HTERT RPE-1 (cell line): Measurements from ENCODE around the gene BCR.
"Not testable (repeated sequence)": the region's sequence is repeated elsewhere in the genome, so short reads cannot be mapped to it uniquely, and the experiment has no call there.

ENCODE experiments used
- in situ Hi-C: fragments of 300-500 bp; cut with MboI; formaldehyde crosslinking; loops from 4 replicates; pipeline ENCODE4 v1.14.3; 2020; ENCODE audit warnings: low sequenced_read_pairs

BCR gene

DNA sequence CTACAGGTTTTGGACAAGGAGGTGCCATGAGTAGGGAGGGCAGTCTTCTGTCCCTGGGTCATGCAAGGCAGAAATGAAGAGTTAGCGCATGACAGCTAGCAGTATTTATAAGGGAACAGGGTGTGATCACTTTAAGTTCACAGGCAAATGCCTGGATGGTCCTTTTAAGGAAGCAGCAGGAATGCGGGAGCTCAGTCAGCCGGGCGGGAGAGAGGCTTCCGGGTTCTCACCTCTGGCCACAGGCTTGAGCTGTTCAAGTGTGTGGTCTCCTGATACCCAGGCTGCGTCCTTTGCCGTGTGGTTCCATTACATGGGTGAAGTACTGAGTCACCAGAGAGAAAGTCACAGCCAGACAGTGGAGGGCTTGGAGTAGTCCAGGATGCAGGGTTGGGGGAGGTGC lies 105.4 kb downstream of the BCR start:
- in situ Hi-C loops, result no loop called here

DNA sequence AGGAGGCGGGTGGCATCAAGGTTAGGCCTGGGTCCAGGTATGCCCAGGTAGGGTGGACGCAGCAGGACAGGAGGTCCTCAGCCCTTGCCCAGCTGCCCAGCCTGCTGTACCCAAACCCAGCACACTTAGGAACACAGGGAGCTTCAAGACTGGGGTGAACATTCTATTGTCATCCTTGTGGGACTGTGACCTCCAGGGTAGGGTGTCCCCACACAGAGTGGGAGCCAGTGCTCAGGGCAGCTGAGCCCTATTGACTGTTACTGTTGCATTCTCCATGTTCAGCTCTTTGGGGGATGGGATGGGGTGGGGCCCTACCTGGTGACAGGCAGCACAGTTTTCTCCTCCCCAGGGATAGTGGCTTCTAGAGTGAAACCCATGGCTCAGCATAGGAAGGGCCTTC lies 106.0 kb downstream of the BCR start:
- in situ Hi-C loops, result no loop called here

DNA sequence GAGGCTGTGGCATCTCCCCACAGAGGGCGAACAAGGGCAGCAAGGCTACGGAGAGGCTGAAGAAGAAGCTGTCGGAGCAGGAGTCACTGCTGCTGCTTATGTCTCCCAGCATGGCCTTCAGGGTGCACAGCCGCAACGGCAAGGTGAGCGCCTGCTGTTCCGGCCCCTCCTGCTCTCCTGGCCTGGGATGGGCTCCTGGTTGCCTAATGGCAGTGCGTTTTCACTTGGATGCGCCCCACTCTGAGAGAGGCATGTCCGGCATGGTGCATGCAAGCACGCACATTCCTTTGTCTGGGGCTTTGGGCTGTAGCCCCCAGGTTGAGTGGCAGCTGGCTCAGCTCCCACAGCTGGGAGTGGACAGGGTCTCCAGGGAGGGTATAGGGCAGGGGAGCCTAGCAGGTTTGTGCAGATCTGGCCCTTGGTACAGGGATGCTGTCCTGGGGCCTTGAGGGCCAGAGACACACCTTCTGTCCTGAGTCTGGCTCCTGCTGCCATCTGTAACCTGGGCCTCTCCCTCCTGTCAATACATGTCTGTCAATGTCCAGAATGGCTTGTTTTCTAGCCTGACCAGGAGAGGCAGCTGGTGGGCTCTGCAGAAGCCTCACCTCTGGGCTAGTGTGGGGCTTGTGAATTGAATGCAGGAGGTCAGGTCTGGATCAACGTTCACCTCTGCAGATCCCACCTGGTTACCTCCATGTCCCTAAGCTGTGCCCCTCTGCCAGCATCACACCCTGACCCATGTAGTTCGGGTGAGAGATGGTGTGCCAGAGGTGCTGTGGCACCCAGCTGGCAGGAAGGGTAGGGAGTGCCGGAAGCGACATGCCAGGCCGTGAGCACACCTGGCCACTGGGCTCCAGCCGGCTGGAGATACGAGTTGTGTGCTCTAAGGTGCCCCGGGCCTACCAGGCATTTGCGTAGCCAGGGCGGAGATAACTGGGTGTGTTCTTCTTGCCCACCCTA lies 107.1 kb downstream of the BCR start:
- in situ Hi-C loops, result no loop called here

DNA sequence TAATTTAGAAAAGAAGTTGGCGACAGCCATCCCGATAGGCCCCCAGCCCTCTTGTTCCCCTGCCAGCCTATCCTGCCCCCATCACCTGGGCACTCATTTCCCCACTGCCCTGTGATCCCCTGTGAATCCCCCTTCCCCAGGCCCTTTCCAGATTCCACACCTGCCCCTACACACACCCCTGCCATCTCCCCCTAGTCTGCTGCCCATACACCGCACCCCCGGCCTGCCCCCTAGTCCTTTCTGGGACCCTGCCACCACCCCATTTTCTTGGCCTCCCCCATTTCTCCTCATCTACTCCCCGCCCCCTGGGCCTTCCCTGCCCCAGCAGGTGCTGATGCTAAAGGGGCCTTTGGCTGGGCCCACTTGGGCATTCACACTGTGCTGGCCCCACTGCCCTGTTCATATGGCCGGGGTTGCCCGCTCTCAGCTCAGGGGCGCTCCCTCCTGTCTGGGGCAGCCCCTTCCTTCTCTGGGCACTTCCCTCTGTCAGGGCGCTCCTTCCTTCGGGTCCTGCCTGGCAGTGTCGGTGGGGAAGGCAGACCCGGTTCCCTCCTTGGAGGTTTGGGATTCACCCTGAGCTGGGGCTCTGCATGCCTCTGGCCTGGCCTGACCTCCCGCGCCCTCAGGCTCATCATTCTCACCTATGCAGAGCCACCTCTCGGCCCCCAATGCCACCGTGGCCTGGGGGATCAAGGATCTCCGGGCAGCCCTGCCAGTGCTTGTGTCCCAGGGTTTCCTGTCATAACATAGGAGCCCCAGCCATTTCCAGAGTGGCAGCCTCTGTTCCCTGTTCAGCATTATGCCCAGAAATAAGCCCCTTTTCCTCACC lies 108.2 kb downstream of the BCR start:
- in situ Hi-C loops, result no loop called here

DNA sequence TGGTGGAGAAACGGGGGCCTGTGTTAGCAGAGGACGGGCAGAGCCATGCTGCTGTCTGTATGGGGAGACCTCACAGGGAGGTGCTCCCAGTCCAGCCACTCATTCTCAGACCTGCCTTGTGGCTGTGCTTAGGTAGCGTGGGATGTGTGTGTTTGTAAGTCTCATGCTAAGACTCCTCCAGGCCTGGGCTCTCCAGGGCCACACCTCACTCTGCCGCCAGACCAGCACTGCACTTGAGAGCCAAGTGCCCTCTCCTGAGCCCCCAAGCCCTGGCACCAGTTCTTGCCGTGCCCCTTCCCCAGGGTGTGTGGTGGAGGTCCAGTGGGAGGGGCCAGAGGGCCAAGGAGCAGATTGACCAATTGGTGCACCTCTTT lies 108.8 kb downstream of the BCR start:
- in situ Hi-C loops, result no loop called here

GRCh38 chr22:23289851-23290724 lies 109.8 kb downstream of the BCR start:
- in situ Hi-C loops, result no loop called here

GRCh38 chr22:23291806-23292452 lies 111.6 kb downstream of the BCR start:
- in situ Hi-C loops, result no loop called here

DNA sequence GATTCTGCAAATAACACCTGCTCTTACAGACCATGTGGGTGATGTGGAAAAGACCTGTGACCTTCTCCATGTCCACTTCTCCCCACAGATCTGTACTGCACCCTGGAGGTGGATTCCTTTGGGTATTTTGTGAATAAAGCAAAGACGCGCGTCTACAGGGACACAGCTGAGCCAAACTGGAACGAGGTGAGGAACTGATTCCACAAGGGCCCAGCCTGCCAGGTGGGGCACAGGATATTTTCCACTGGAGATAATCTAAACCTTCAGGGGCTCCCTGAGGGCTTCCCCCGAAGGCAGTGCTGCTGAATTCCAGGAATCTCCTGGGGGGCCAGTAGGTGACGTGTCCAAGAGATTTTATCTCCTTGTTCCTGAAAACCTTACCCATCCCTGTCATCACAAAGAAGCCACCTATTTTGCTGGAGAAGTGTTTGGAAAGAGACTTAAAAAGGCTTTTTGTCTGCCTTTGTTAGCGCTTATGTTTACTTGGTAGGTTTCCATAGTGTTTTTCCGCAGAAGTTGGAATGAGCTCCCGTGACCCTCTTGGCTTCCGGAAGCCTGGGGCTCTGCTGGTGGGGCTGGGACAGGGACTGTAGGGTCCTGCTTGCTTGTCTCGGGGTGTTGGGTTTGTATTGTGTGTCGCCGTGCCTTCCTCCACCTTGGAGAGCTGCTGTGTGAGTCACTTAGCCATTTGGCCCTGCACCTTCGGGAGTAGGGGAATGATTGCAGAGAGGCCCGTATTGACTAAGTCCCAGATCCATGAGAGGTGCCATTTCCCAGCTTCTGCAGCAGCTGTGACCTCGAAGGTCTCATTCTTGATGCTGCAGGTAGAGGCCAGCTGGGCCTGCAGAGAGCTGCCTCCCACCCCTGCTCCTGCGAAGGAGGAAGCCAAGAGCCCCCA lies 112.4 kb downstream of the BCR start:
- in situ Hi-C loops, result no loop called here

DNA sequence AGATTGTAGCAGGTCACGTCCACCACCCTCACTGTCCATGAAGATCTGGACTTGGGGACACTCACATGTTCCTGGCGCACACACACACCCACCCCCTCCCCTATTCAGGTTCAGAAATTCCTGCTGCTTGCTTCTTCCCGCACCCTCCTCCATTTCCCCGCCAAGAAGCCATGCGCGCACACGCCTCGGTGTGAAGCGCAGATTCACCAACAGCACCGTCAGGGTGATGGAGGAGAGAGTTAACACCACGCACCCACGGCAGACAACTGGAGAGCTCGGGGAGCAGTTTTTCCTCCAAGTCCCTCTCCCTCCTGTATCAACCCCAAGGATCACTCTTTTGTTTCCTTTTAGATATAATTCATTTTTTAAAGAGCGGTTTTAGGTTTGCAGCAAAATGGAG lies 113.4 kb downstream of the BCR start:
- in situ Hi-C loops, result no loop called here

DNA sequence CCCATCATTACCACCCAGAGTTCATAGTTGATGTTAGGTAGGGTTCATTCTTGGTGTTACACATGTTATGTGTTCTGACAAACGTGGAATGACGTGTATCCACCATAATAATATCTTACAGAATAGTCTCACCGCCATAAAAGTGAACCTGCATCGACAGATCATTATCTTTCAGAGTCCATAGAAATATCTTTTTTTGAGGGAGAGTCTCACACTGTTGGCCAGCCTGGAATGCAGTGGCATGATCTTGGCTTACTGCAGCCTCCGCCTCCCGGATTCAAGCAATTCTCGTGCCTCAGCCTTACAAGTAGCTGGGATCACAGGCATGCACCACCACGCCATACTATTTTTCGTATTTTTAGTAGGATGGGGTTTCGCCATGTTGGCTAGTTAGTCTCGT lies 113.9 kb downstream of the BCR start:
- in situ Hi-C loops, result no loop called here

GRCh38 chr22:23300476-23300875 lies 120.2 kb downstream of the BCR start:
- in situ Hi-C loops, result no loop called here

- in situ Hi-C loops, result no loop called here
Observed at GRCh38 chr22:23301591-23301990, 121.3 kb downstream of the BCR start.

DNA sequence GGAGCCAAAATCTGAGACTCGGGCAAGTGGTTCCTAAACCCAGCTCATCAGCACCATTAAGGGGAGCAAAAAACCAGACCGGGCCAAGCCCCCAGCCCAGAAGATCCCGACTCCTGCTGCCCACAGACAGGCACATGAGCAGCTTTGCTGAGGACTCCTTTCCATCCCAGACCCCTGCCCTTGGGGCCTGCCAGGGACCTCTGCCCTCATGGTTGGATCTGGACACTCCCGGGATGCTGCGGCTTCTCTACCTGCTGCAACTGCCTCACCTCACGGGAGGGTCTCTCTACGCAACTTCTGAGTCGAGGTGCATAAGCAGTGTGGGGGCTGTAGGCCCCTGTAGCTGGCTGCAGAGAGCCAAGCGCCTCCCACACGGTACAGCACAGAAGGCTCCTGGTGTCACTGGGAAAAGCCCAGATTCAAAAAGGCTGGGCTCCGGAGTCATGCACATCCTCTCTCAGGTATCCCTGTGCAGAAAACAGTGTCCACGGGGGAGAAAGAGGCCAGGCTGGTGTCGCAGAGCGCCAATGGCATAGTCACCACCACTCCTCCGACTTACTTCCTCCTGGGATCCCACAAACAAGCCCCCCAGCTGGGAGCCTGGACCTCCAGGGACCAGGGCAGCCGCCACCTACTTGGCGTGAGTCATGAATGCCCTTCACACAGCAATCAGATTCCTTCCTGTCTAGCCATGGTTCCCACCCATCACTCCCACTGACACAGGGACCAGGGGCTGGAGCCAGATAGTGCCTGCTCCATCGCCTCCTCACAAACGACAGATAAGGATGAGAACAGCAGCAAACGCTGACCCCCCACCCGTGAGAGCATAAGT lies 122.1 kb downstream of the BCR start:
- in situ Hi-C loops, result no loop called here

- in situ Hi-C loops, result no loop called here
Observed at GRCh38 chr22:23305321-23305910, 125.1 kb downstream of the BCR start.

GRCh38 chr22:23305922-23306374 lies 125.6 kb downstream of the BCR start:
- in situ Hi-C loops, result no loop called here

- in situ Hi-C loops, result no loop called here
Observed at GRCh38 chr22:23306438-23306921, 126.2 kb downstream of the BCR start.

GRCh38 chr22:23306926-23307325 lies 126.6 kb downstream of the BCR start:
- in situ Hi-C loops, result no loop called here

GRCh38 chr22:23307511-23307910 lies 127.2 kb downstream of the BCR start:
- in situ Hi-C loops, result not testable (repeated sequence)
